Adrenal gland (tissue), 12 donors: ENCODE data around the gene CENPT. TPM values are rescaled to one million over a fixed set of nuclear protein-coding genes. Genes with fewer than 3 reads are reported as not detected.
A peak's percentile ranks its signal among the peaks of the same experiment; 100 is the strongest.

ENCODE experiments used
- DNase-seq, 7 donors: peaks; one replicate each; pipeline ENCODE4 v3.0.0-alpha.2; 2019 to 2020
- H3K27ac ChIP-seq, 5 donors: fragments of 200-600 bp; sonication (generic) in 4 of 5; 1 replicate in 3 of 5; 2 replicates in 2 of 5; pipeline versions ENCODE4 v1.5.1 to v1.8.0; 2016 to 2020; ENCODE audit warnings: mild to moderate bottlenecking in 1 of 5
- H3K27me3 ChIP-seq: fragments of 200-600 bp; 2 replicates; pipeline ENCODE4 v1.8.0; 2021
- H3K36me3 ChIP-seq, 2 donors: fragments of 200-600 bp; replicated peaks in 1 of 2; 1 replicate in 1 of 2; 2 replicates in 1 of 2; pipeline versions ENCODE4 v1.5.1 to v1.8.0; 2018 to 2022
- H3K4me1 ChIP-seq, 2 donors: fragments of 200-600 bp; replicated peaks in 1 of 2; 1 replicate in 1 of 2; 2 replicates in 1 of 2; pipeline versions ENCODE4 v1.5.1 to v1.8.0; 2018 to 2021
- H3K4me3 ChIP-seq, 4 donors: fragments of 200-600 bp; sonication (generic) in 3 of 4; one replicate each; pipeline ENCODE4 v1.5.1; 2016 to 2018
- H3K9me3 ChIP-seq, 3 donors: fragments of 200-600 bp; sonication (generic) in 1 of 3; replicated peaks in 1 of 3; 1 replicate in 2 of 3; 2 replicates in 1 of 3; pipeline versions ENCODE4 v1.5.1 to v1.8.0; 2016 to 2021
- CTCF ChIP-seq, 6 experiments: fragments of 450-650 bp in 4 of 6; fragments of 200-600 bp in 2 of 6; sonication (generic) in 1 of 6; IDR thresholded peaks; 1 replicate in 5 of 6; 2 replicates in 1 of 6; pipeline versions ENCODE4 v1.5.1 to v1.8.0; 2016 to 2021; ENCODE audit warnings: antibody characterized with exemption in 6 of 6, mild to moderate bottlenecking in 2 of 6, moderate library complexity in 1 of 6
- POLR2A ChIP-seq, 2 donors: fragments of 450-650 bp; IDR thresholded peaks; one replicate each; pipeline ENCODE4 v1.6.1; 2017; ENCODE audit warnings: antibody characterized with exemption in 2 of 2, mild to moderate bottlenecking in 2 of 2, moderate library complexity in 1 of 2
- WGBS, 4 donors: extraction: QIAGEN DNeasy Blood & Tissue Kit in 2 of 4; methylation state at CpG; one replicate each; pipeline versions ENCODE4 v1.1.5 to v1.1.7; 2013 to 2017; 5-methylcytosine and 5-hydroxymethylcytosine counted together
- intact Hi-C, 2 donors: fragments of 100-400 bp; cut with DNase I; formaldehyde crosslinking; loops; one replicate each; pipeline versions ENCODE4 v1.14.1 to v1.15.0; 2022 to 2023
- polyA plus RNA-seq, 3 donors: library from polyadenylated mRNA; stranded (reverse); fragments of 200-250 nt in 2 of 3; fragments of 350-450 nt in 1 of 3; fragmentation: Illumina TruSeq in 1 of 3; extraction: RNeasy Lipid Tissue Mini Kit (QIAGEN cat#74804) in 1 of 3; gene quantifications; one replicate each; pipeline ENCODE4 v1.2.3, GENCODE V29; 2013 to 2014
- total RNA-seq, 9 donors: library from RNA; depleted of rRNA in 4 of 9; stranded (reverse); fragments of >200 nt in 4 of 9; fragments of 120-200 nt in 1 of 9; fragmentation: NEBNext Ultra II Directional in 1 of 9; extraction: Animal tissue kit (Norgen Biotek cat#: 25700) in 1 of 9; gene quantifications; one replicate each; pipeline versions ENCODE4 v1.1.0 to v1.2.4, GENCODE V29; 2013 to 2023
- donor health status: healthy with polysubstance abuse.
- donor health status: Bipolar disorder and iron deficiency.
- donor health status: DM: yes; HTN: yes; CAD: no.
- donor health status: DM: no; HTN: no; CAD: no.
- donor health status: DM: no; HTN: no; CAD: no.
- donor health status: DM: yes; HTN: yes; CAD: no.

The CENPT gene
- total and polyA plus RNA-seq, 12 donors = 15.8 to 250 (median 38.8) TPM

- DNase-seq = no peak
- H3K27ac ChIP-seq = peak overlapping the region in 2 of 5 donors; percentile 36 to 95
- no peaks in the 10 kb centered on the region for H3K27me3 ChIP-seq
- no peaks in the 10 kb centered on the region for H3K36me3 ChIP-seq
- H3K4me1 ChIP-seq = peaks cover 37 to 53% of the 10 kb centered on the region in 2 donors
- H3K4me3 ChIP-seq = no peak overlapping the region
- whole genome bisulfite sequencing, 4 donors = 47 to 71% (median 64%) methylated on average over 3 to 4 of the region's 4 CpGs
- intact Hi-C loops = no loop called here
- no peaks in the 10 kb centered on the region for H3K9me3 ChIP-seq
- TF ChIP-seq CTCF (IDR thresholded peaks at IDR 0.05) (peak in 1 of 6 experiments; percentile 16), POLR2A (IDR thresholded peaks at IDR 0.05) (no peak)
Measured at GRCh38 chr16:67844497-67844896, 3.0 kb downstream of the CENPT start.

GRCh38 chr16:67843343-67843765 is 4.1 kb downstream of the CENPT start:
- no peaks in the 10 kb centered on the region for H3K27me3 ChIP-seq
- peak in 1 of 6 experiments; percentile 0 for TF ChIP-seq CTCF (IDR thresholded peaks at IDR 0.05)
- TF ChIP-seq POLR2A (IDR thresholded peaks at IDR 0.05) = no peak
- intact Hi-C loops = no loop called here
- H3K27ac ChIP-seq = peak overlapping the region in 4 of 5 donors; percentile 94 to 100 (median 98)
- no peaks in the 10 kb centered on the region for H3K9me3 ChIP-seq
- peak in 1 of 7 donors; percentile 41 for DNase-seq
- peaks cover 37 to 45% of the 10 kb centered on the region in 2 donors for H3K4me1 ChIP-seq
- peak overlapping the region in 3 of 4 donors; percentile 19 to 94 (median 75) for H3K4me3 ChIP-seq
- H3K36me3 ChIP-seq = no peaks in the 10 kb centered on the region
- WGBS, 4 donors = 0 to 12% (median 9%) methylated on average over 6 to 11 of the region's 11 CpGs

GRCh38 chr16:67842509-67843342 is 4.8 kb downstream of the CENPT start:
- no peaks in the 10 kb centered on the region for H3K36me3 ChIP-seq
- intact Hi-C loops = no loop called here
- 0 to 17% (median 1%) methylated on average over 1 to 67 of the region's 67 CpGs for WGBS, 4 donors
- TF ChIP-seq CTCF (IDR thresholded peaks at IDR 0.05) = peak in 2 of 6 experiments; percentile 21 to 45
- peak in 1 of 2 donors; percentile 20 for TF ChIP-seq POLR2A (IDR thresholded peaks at IDR 0.05)
- H3K4me1 ChIP-seq = peaks cover 33 to 38% of the 10 kb centered on the region in 2 donors
- DNase-seq = peak; percentile 50 to 79 (median 58)
- peak overlapping the region in 3 of 4 donors; percentile 52 to 94 (median 75) for H3K4me3 ChIP-seq
- no peaks in the 10 kb centered on the region for H3K27me3 ChIP-seq
- H3K9me3 ChIP-seq = no peaks in the 10 kb centered on the region
- peak overlapping the region; percentile 94 to 100 (median 98) for H3K27ac ChIP-seq

- 0 to 1% (median 1%) methylated on average over 14 to 83 of the region's 83 CpGs for WGBS, 4 donors
- DNase-seq = peak; percentile 93 to 98 (median 95)
- H3K4me3 ChIP-seq = peak within 1 kb of the TSS; percentile 52 to 94 (median 70)
- H3K27me3 ChIP-seq = no peaks in the 10 kb centered on the region
- H3K9me3 ChIP-seq = no peaks in the 10 kb centered on the region
- H3K4me1 ChIP-seq = peaks cover 32 to 36% of the 10 kb centered on the region in 2 donors
- H3K36me3 ChIP-seq = no peaks in the 10 kb centered on the region
- H3K27ac ChIP-seq = peak within 1 kb of the TSS; percentile 94 to 100 (median 98)
- TF ChIP-seq CTCF (IDR thresholded peaks at IDR 0.05) (peak; percentile 70 to 93 (median 90)), POLR2A (IDR thresholded peaks at IDR 0.05) (peak; percentile 34 to 64)
- intact Hi-C loops = no loop called here
Measured at GRCh38 chr16:67841816-67842508, 5.5 kb downstream of the CENPT start, which contains the start of gene THAP11. Gene THAP11, plus strand, starts transcription at chr16:67842320. Its CDS starts 235 bp downstream, at chr16:67842555.
